HG03025 (cell line): ENCODE measurements around the gene CEP85.
"Not testable (repeated sequence)": the region's sequence is repeated elsewhere in the genome, so short reads cannot be mapped to it uniquely, and the experiment has no call there.

Experiments
- ATAC-seq: cut with Tn5 transposase; IDR thresholded peaks from one replicate; pipeline ENCODE4 v1.9.1; 2021; ENCODE audit warnings: mild to moderate bottlenecking, moderate library complexity; ENCODE audit not compliant: unreplicated experiment, low FRiP score

Gene CEP85

DNA sequence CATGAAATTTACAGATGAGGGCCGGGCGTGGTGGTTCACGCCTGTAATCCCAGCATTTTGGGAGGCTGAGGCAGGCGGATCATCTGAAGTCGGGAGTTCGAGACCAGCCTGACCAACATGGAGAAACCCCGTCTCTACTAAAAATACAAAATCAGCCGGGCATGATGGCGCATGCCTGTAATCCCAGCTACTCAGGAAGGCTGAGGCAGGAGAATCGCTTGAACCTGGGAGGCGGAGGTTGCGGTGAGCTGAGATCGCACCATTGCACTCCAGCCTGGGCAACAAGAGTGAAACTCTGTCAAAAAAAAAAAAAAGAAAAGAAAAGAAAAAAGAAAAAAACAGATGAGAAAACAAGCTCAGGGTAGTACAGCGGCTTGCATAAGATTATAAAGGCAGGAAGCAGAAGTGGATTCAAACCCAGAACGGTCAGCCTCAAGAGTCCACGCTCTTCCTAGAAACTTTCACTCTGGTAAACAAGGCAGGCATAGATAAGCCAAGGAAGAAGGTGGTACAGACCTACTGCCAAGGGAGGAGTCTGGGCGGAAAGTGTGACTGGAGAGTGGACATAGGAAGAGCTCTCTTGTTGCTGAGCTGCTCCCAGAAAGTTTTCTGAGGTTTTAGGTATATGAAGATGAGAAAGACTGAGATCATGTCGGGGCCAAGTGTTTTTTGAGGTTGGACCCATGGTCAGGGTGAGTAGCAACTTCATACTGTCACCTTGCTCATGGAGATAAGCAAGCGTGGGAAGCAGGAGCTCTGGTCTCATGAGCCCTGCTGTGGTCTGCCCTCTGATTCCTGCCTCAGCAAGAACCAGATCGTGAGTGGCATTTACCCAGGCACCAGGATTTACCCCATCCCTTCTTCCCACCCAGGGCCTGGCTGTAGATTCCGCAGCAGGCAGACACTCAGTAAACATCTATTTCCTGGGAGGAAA is 74.2 kb downstream of the CEP85 start:
- not testable (repeated sequence) for ATAC-seq

DNA sequence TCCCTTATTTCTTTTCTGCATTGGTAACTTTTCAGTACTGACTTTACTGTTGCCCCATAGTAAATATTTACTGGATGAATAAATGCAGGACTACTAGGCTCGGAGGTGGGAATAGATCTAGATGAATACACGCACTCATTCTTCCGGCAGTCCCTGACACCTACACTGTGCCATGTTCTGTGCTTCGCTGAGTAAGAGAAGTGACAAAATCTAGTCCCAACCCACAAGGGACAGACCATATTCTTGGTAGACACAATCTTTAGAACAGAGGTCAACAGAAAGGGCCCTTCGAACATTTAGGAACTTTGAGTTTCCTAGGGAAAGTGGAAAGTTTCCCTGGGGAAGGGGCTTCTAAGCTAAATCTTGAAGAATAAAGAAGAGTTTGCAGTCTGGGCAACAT is 80.5 kb downstream of the CEP85 start:
- no peak for ATAC-seq

DNA sequence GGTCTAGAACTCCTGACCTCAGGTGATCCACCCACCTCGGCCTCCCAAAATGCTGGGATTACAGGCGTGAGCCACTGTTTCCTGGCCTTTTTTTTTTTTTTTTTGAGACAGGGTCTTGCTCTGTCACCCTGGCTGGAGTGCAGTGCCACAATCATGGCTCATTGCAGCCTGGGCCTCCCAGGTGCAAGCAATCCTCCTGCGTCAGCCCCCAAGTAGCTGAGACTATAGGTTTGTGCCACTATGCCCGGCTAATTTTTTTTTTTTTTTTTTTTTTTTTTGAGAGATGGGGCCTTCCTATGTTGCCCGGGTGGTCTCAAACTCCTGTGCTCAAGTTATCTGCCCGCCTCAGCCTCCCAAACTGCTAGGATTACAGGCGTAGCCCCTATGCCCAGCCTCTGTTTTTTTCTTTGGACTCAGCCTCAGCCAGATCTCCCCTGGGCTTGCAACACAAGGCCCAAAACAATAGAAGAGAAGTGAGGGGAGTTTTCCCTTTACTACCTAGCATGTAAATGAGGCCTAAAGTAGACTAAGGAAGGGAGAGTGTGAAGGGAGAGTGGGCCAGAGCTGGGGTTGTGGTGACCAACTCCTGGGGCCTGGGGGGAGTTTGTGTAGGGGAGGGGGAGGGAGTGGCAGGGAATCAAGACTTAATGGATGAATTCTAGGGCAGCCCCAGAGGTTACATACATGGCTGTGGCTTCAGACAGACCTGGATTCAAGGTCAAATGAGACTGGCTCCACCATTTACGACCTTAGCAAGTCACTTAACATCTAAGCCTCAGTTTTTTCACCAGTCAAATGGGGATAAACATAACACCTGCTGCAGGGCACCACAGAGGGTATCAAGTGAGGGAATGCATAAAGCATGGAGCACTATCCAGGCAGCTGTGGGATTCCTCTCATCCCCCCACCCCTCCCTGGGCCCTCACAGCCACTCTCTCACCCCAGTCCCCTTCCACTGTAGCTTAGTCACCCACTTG is 82.2 kb downstream of the CEP85 start:
- ATAC-seq: no peak

DNA sequence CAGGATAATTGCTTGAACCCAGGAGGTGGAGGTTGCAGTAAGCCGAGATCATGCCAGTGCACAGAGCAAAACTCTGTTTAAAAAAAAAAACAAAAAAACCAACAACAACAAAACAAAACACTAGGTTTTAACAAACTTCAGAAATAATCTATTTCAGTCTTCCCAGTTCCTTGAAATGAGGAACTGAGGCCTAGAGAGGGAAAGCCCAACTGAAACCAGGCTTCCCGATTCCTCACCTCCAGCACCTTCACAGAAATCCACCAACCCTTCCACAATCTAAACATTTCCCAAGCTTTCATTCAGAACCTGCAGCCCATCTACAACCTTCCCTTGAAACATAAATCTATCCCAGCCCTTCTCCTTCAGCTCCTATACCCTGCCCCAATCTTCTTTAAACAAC is 83.1 kb downstream of the CEP85 start:
- ATAC-seq: no peak

GRCh38 chr1:26317612-26318337 is 83.8 kb downstream of the CEP85 start, which contains the start of gene CD52:
CD52 (plus strand) TSS chr1:26317958; CDS start chr1:26318018, 60 bp downstream.
- ATAC-seq: no peak

- no peak for ATAC-seq
These were observed 84.5 kb downstream of the CEP85 start for GRCh38 chr1:26318338-26319064.

DNA sequence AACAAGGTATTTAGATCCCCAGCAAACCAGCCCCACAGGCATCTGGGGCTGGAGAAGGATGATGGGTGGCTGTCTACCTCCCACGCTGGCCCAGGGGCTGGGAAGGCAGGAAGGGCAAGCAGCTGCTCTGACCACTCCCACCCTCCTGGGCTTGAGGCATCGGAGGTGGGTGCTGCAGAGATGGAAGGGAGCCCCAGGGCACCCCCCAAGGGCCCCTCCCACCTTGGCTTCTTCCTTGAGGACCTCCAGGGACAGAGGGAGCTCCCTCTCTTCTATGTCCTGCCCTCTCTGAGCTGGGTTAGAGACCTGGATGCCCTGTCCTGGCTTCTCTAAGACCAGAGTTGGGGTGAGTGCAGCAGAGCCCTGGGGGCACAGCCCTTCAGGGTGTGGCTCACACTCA is 86.9 kb downstream of the CEP85 start:
- ATAC-seq: no peak

- ATAC-seq: no peak
These were observed 87.5 kb downstream of the CEP85 start for GRCh38 chr1:26321315-26322041.

- ATAC-seq: no peak
These were observed 88.0 kb downstream of the CEP85 start for GRCh38 chr1:26322042-26322331.

DNA sequence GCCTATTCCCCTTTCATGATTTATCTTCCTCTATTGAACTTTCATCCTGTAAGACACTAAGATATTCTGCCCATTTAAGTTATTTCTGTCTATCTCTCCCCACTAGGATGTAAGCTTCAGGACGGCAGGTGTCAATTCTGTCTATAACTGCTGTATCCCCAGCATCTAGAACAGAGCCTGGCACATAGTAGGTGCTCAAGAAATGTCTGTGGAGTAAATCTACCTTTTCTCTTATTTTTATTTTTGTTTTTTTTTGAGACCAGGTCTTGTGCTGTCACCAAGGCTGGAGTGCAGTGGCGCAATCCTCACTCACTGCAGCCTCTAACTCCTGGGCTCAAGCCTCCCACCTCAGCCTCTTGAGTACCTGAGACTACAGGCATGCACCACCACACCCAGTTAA is 89.4 kb downstream of the CEP85 start:
- ATAC-seq: no peak

GRCh38 chr1:26324550-26324949 is 90.5 kb downstream of the CEP85 start:
- no peak for ATAC-seq

DNA sequence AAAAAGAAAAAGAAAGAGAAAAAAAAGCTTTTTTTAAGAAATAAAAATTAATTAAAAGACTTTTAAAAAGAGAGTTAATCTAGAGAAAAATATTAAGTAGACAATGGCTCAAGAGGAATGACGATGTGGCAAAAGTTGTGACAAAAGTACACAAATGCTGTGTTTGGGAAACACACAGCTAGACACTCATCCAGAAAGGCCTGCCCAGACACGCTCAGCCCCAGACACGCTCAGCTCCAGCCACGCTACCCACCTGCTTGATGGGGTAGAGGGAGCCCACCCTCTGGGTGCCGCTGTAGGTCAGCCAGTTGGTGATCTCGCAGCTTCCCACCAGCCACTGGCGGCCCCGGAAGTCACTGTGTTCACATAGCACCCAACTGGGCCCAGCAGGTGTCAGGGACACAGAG is 94.0 kb downstream of the CEP85 start:
- ATAC-seq: no peak
